ENCODE data around the gene ARMH2.
A peak's percentile ranks its signal among the peaks of the same experiment; 100 is the strongest.

Gene ARMH2

GRCh38 chr6:24831771-24832716 lies 33.3 kb upstream of the ARMH2 start:
- Histone ChIP-seq H3K36me3 (replicated peaks) (no peaks in the 10 kb centered on the region), H3K27me3 (replicated peaks) (no peaks in the 10 kb centered on the region), H3K4me3 (ENCODE audit: low read depth, low read length) (no peak overlapping the region), H3K27ac (no peak overlapping the region)
- in situ Hi-C loops (cut with HindIII; ENCODE audit: low pct_ligation_motif_present, low sequenced_read_pairs), result no loop called here
- no peak for TF ChIP-seq CTCF (IDR thresholded peaks at IDR 0.05; ENCODE audit: low read depth, low read length, missing control alignments)
- DNase-seq, result peak; percentile 20

GRCh38 chr6:24829657-24830056 lies 30.9 kb upstream of the ARMH2 start:
- no peaks in the 10 kb centered on the region for H3K27me3 ChIP-seq (replicated peaks)
- in situ Hi-C loops (cut with HindIII; ENCODE audit: low pct_ligation_motif_present, low sequenced_read_pairs), result no loop called here
- H3K36me3 ChIP-seq (replicated peaks), result no peaks in the 10 kb centered on the region
- H3K27ac ChIP-seq, result no peak overlapping the region
- no peak for TF ChIP-seq CTCF (IDR thresholded peaks at IDR 0.05; ENCODE audit: low read depth, low read length, missing control alignments)
- no peak for DNase-seq
- H3K4me3 ChIP-seq (ENCODE audit: low read depth, low read length), result no peak overlapping the region

- no peak for TF ChIP-seq CTCF (IDR thresholded peaks at IDR 0.05; ENCODE audit: low read depth, low read length, missing control alignments)
- DNase-seq, result no peak
- H3K4me3 ChIP-seq (ENCODE audit: low read depth, low read length), result no peak overlapping the region
- in situ Hi-C loops (cut with HindIII; ENCODE audit: low pct_ligation_motif_present, low sequenced_read_pairs), result no loop called here
- no peaks in the 10 kb centered on the region for H3K27me3 ChIP-seq (replicated peaks)
- no peaks in the 10 kb centered on the region for H3K36me3 ChIP-seq (replicated peaks)
- H3K27ac ChIP-seq, result no peak overlapping the region
Observed at GRCh38 chr6:24827970-24828369, 29.3 kb upstream of the ARMH2 start.

- Histone ChIP-seq H3K27ac (no peak overlapping the region), H3K36me3 (replicated peaks) (no peaks in the 10 kb centered on the region), H3K4me3 (ENCODE audit: low read depth, low read length) (no peak overlapping the region), H3K27me3 (replicated peaks) (no peaks in the 10 kb centered on the region)
- no peak for DNase-seq
- in situ Hi-C loops (cut with HindIII; ENCODE audit: low pct_ligation_motif_present, low sequenced_read_pairs), result no loop called here
- no peak for TF ChIP-seq CTCF (IDR thresholded peaks at IDR 0.05; ENCODE audit: low read depth, low read length, missing control alignments)
Observed at GRCh38 chr6:24827162-24827561, 28.4 kb upstream of the ARMH2 start.

GRCh38 chr6:24825130-24825630 lies 26.5 kb upstream of the ARMH2 start:
- Histone ChIP-seq H3K27ac (no peak overlapping the region), H3K36me3 (replicated peaks) (no peaks in the 10 kb centered on the region), H3K27me3 (replicated peaks) (no peaks in the 10 kb centered on the region), H3K4me3 (ENCODE audit: low read depth, low read length) (no peak overlapping the region)
- DNase-seq, result no peak
- TF ChIP-seq CTCF (IDR thresholded peaks at IDR 0.05; ENCODE audit: low read depth, low read length, missing control alignments), result no peak
- in situ Hi-C loops (cut with HindIII; ENCODE audit: low pct_ligation_motif_present, low sequenced_read_pairs), result no loop called here

Data from brain microvascular endothelial cell (primary cell).